ENCODE results near the gene CPOX. TPM values are rescaled to one million over a fixed set of nuclear protein-coding genes. Genes with fewer than 3 reads are reported as not detected.

Gene CPOX
- total RNA-seq, 1 donor from 2014 or later = 18.0 TPM

DNA sequence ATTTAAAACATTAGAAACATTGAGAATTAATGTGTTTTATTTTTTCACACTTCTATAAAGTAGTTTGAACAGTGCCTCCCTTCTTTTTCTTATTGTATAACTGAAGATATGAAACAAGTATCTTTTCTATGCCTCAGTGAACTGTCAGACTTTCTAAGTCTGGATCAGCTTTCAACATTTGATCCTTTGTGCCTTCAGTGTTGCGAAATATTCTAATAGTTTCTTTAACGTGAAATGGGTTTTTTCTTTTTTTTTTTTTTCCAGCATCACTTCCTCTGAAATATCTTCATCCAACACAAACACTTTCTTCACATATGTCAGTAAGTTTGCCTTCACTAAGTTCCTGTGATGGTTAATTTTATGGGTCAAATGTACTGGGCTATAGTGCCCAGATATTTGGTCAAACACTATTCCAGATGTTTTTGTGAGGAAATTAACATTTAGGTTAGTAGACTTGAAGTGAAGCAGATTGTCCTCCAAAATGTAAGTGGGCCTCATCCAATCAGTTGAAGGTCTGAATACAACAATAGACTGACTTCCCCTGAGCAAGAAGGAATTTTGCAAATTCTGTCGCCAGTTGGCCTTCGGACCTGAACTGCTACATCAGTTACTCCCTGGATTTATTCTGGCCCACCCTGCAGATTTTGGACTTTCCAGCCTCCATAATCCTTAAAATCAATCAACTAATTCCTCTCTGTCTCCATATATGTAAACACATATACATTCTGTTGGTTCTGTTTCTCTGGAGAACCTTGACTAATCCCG, 6.4 kb upstream of the CPOX start:
- intact Hi-C loops (cut with DNase I) = loop anchor here (10.0 kb wide), 1 partner anchor 215 kb away; no protein-coding TSS in a partner anchor
- no peaks in the 10 kb centered on the region for H3K9me3 ChIP-seq
- H3K4me1 ChIP-seq = peaks cover 4% of the 10 kb centered on the region
- no peaks in the 10 kb centered on the region for H3K27me3 ChIP-seq (ENCODE audit: low read depth)
- TF ChIP-seq, protein P1, sequence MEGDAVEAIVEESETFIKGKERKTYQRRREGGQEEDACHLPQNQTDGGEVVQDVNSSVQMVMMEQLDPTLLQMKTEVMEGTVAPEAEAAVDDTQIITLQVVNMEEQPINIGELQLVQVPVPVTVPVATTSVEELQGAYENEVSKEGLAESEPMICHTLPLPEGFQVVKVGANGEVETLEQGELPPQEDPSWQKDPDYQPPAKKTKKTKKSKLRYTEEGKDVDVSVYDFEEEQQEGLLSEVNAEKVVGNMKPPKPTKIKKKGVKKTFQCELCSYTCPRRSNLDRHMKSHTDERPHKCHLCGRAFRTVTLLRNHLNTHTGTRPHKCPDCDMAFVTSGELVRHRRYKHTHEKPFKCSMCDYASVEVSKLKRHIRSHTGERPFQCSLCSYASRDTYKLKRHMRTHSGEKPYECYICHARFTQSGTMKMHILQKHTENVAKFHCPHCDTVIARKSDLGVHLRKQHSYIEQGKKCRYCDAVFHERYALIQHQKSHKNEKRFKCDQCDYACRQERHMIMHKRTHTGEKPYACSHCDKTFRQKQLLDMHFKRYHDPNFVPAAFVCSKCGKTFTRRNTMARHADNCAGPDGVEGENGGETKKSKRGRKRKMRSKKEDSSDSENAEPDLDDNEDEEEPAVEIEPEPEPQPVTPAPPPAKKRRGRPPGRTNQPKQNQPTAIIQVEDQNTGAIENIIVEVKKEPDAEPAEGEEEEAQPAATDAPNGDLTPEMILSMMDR (IDR thresholded peaks at IDR 0.05) = no peak
- no peaks in the 10 kb centered on the region for H3K36me3 ChIP-seq
- no peak overlapping the region for H3K4me3 ChIP-seq
- H3K27ac ChIP-seq = no peak overlapping the region
- ATAC-seq (no peak), DNase-seq (no peak)

DNA sequence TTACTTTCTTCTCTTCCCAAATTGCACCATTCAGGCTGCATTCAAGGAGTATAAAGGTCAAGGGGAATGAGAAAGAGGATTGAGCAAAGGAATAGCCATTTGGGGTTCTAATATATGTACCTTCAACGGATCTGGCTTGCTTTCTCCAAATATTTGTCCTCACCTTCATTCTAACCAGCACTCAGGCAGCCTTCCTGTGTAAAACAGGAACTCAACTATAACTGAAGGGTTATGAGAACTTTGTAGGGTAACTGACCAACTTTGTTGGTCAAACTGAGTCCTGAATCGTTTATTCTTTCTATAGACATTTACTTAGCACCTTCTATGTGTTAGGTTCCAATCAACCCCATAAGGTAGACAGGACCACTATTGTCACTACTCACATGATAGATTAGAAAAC, 5.1 kb upstream of the CPOX start:
- H3K36me3 ChIP-seq = no peaks in the 10 kb centered on the region
- ATAC-seq (no peak), DNase-seq (no peak)
- peaks cover 8% of the 10 kb centered on the region for H3K4me1 ChIP-seq
- no peak overlapping the region for H3K27ac ChIP-seq
- intact Hi-C loops (cut with DNase I) = loop anchor here (10.0 kb wide), 1 partner anchor 216 kb away; no protein-coding TSS in a partner anchor
- TF ChIP-seq, protein P1 (IDR thresholded peaks at IDR 0.05) = no peak
- no peaks in the 10 kb centered on the region for H3K9me3 ChIP-seq
- H3K27me3 ChIP-seq (ENCODE audit: low read depth) = no peaks in the 10 kb centered on the region
- H3K4me3 ChIP-seq = no peak overlapping the region

GRCh38 chr3:98596541-98597500, 3.4 kb upstream of the CPOX start:
- ATAC-seq (no peak), DNase-seq (no peak)
- Histone ChIP-seq H3K36me3 (no peaks in the 10 kb centered on the region), H3K4me3 (no peak overlapping the region), H3K27ac (no peak overlapping the region), H3K4me1 (peaks cover 15% of the 10 kb centered on the region), H3K27me3 (ENCODE audit: low read depth) (no peaks in the 10 kb centered on the region), H3K9me3 (no peaks in the 10 kb centered on the region)
- intact Hi-C loops (cut with DNase I) = loop anchor here (10.0 kb wide), 1 partner anchor 218 kb away; no protein-coding TSS in a partner anchor
- TF ChIP-seq, protein P1 (IDR thresholded peaks at IDR 0.05) = peak; percentile 75

- TF ChIP-seq, protein P1 (IDR thresholded peaks at IDR 0.05) = no peak
- no peak for ATAC-seq
- intact Hi-C loops (cut with DNase I) = loop anchor here (10.0 kb wide), 1 partner anchor 219 kb away; no protein-coding TSS in a partner anchor
These were observed 2.7 kb upstream of the CPOX start for GRCh38 chr3:98596087-98596486.

GRCh38 chr3:98594628-98595324, 1.4 kb upstream of the CPOX start:
- peaks cover 14% of the 10 kb centered on the region for H3K36me3 ChIP-seq
- ATAC-seq (no peak), DNase-seq (no peak)
- no peak overlapping the region for H3K27ac ChIP-seq
- H3K27me3 ChIP-seq (ENCODE audit: low read depth) = no peaks in the 10 kb centered on the region
- TF ChIP-seq, protein P1 (IDR thresholded peaks at IDR 0.05) = no peak
- H3K4me1 ChIP-seq = peaks cover 21% of the 10 kb centered on the region
- H3K9me3 ChIP-seq = no peaks in the 10 kb centered on the region
- H3K4me3 ChIP-seq = no peak overlapping the region
- intact Hi-C loops (cut with DNase I) = loop anchor here (10.0 kb wide), 1 partner anchor 220 kb away; no protein-coding TSS in a partner anchor

More at GRCh38 chr3:98596087-98596486, 2.7 kb upstream of the CPOX start:
- no peak for DNase-seq
- no peak overlapping the region for H3K27ac ChIP-seq
- H3K4me3 ChIP-seq = no peak overlapping the region
- no peaks in the 10 kb centered on the region for H3K9me3 ChIP-seq
- no peaks in the 10 kb centered on the region for H3K27me3 ChIP-seq (ENCODE audit: low read depth)
- H3K36me3 ChIP-seq = peaks cover under 1% of the 10 kb centered on the region
- peaks cover 21% of the 10 kb centered on the region for H3K4me1 ChIP-seq

Measured in lower lobe of right lung (tissue), 2 donors.